OCI-LY3 (cell line): ENCODE measurements around the gene KCNH6.

ENCODE experiments used
- H2AFZ ChIP-seq: fragments of 200-600, 300-600 bp; shearing (Covaris generic); 2 replicates; pipeline ENCODE4 v1.6.0; 2014; ENCODE audit warnings: antibody characterized with exemption, low read depth, low read length
- H3K27ac ChIP-seq: fragments of 200-600, 300-600 bp; sonication (generic); 2 replicates; pipeline ENCODE4 v1.5.1; 2014; ENCODE audit warnings: mild to moderate bottlenecking, low read length, moderate library complexity, mixed read lengths
- H3K27me3 ChIP-seq: fragments of 200-600, 300-600 bp; sonication (generic); 2 replicates; pipeline ENCODE4 v1.6.1; 2014; ENCODE audit warnings: low read depth, low read length, mixed read lengths
- H3K36me3 ChIP-seq: fragments of 200-600, 300-600 bp; sonication (generic); replicated peaks from 2 replicates; pipeline ENCODE3; 2014; ENCODE audit warnings: low read depth, low read length, mixed read lengths
- H3K4me1 ChIP-seq: fragments of 300-600, 200-600 bp; sonication (generic); 2 replicates; pipeline ENCODE4 v1.6.1; 2014; ENCODE audit warnings: low read length, mixed read lengths
- H3K4me2 ChIP-seq: fragments of 200-600, 300-600 bp; sonication (generic); 2 replicates; pipeline ENCODE4 v1.6.1; 2014; ENCODE audit warnings: low read length, mixed read lengths
- H3K4me3 ChIP-seq: fragments of 300-600, 200-600 bp; sonication (generic); 2 replicates; pipeline ENCODE4 v1.5.1; 2014; ENCODE audit warnings: antibody characterized with exemption, mild to moderate bottlenecking, low read length, moderate library complexity
- H3K79me2 ChIP-seq: fragments of 300-600, 200-600 bp; shearing (Covaris generic); 2 replicates; pipeline ENCODE4 v1.6.1; 2014; ENCODE audit warnings: mild to moderate bottlenecking, low read length, mixed read lengths
- H3K9ac ChIP-seq: fragments of 300-600, 200-600 bp; shearing (Covaris generic); 2 replicates; pipeline ENCODE4 v1.6.0; 2014; ENCODE audit warnings: mild to moderate bottlenecking, low read length, moderate library complexity
- H3K9me3 ChIP-seq: fragments of 200-600, 300-600 bp; shearing (Covaris generic); 2 replicates; pipeline ENCODE4 v1.6.1; 2014; ENCODE audit warnings: low read length, mixed read lengths; ENCODE audit not compliant: insufficient read depth
- H4K20me1 ChIP-seq: fragments of 200-600, 300-600 bp; sonication (generic); 2 replicates; pipeline ENCODE4 v1.6.1; 2016; ENCODE audit warnings: low read length, mixed read lengths; ENCODE audit not compliant: insufficient read depth
- CTCF ChIP-seq: fragments of 200-600, 300-600 bp; sonication (generic); IDR thresholded peaks from 2 replicates; pipeline ENCODE4 v1.5.1; 2014; ENCODE audit warnings: antibody characterized with exemption, low read length, low read depth
- EZH2phosphoT487 ChIP-seq: fragments of 200-600 bp; shearing (Covaris generic); IDR thresholded peaks from 2 replicates; pipeline ENCODE4 v1.6.1; 2018; ENCODE audit warnings: antibody characterized with exemption, mixed run types, low read depth

The KCNH6 gene

GRCh38 chr17:63497708-63498483 is 25.3 kb upstream of the KCNH6 start:
- Histone ChIP-seq H3K79me2 (no peaks in the 10 kb centered on the region), H3K4me3 (no peak overlapping the region), H3K36me3 (no peaks in the 10 kb centered on the region), H3K9ac (no peak overlapping the region), H3K27ac (no peak overlapping the region), H3K9me3 (no peaks in the 10 kb centered on the region), H2AFZ (no peak overlapping the region; the same call in 1 of the 2 replicates), H3K27me3 (peaks cover 9% of the 10 kb centered on the region), H3K4me1 (peaks cover 4% of the 10 kb centered on the region), H3K4me2 (no peak overlapping the region), H4K20me1 (no peaks in the 10 kb centered on the region)
- TF ChIP-seq EZH2phosphoT487 (no peak), CTCF (peak; percentile 38)

- no peaks in the 10 kb centered on the region for H3K36me3 ChIP-seq
- H3K79me2 ChIP-seq, result no peaks in the 10 kb centered on the region
- no peak for TF ChIP-seq CTCF
- TF ChIP-seq EZH2phosphoT487, result no peak
- H3K4me2 ChIP-seq, result no peak overlapping the region
- H3K9me3 ChIP-seq, result no peaks in the 10 kb centered on the region
- H3K27ac ChIP-seq, result no peak overlapping the region
- no peak overlapping the region for H3K9ac ChIP-seq
- peaks cover 10% of the 10 kb centered on the region for H3K4me1 ChIP-seq
- no peak overlapping the region for H2AFZ ChIP-seq
- no peak overlapping the region for H3K4me3 ChIP-seq
- H3K27me3 ChIP-seq, result peaks cover 13% of the 10 kb centered on the region
- H4K20me1 ChIP-seq, result no peaks in the 10 kb centered on the region
Measured at GRCh38 chr17:63498626-63499195, 24.4 kb upstream of the KCNH6 start.

- Histone ChIP-seq H2AFZ (no peak overlapping the region), H3K9me3 (no peaks in the 10 kb centered on the region), H4K20me1 (no peaks in the 10 kb centered on the region), H3K27ac (no peak overlapping the region), H3K4me3 (no peak overlapping the region), H3K4me2 (no peak overlapping the region), H3K27me3 (peaks cover 13% of the 10 kb centered on the region), H3K36me3 (no peaks in the 10 kb centered on the region), H3K4me1 (peaks cover 10% of the 10 kb centered on the region), H3K9ac (no peak overlapping the region), H3K79me2 (no peaks in the 10 kb centered on the region)
- TF ChIP-seq CTCF (no peak), EZH2phosphoT487 (no peak)
Measured at GRCh38 chr17:63500543-63501390, 22.4 kb upstream of the KCNH6 start.

- H3K27ac ChIP-seq, result no peak overlapping the region
- peaks cover 10% of the 10 kb centered on the region for H3K4me1 ChIP-seq
- no peak overlapping the region for H2AFZ ChIP-seq
- H3K27me3 ChIP-seq, result peaks cover 13% of the 10 kb centered on the region
- 0 out of 2 replicates have a peak overlapping the region, but pooled peaks have one; percentile 2 for H3K4me3 ChIP-seq
- H3K9ac ChIP-seq, result no peak overlapping the region
- TF ChIP-seq CTCF, result no peak
- no peak for TF ChIP-seq EZH2phosphoT487
- no peaks in the 10 kb centered on the region for H3K9me3 ChIP-seq
- no peaks in the 10 kb centered on the region for H4K20me1 ChIP-seq
- H3K4me2 ChIP-seq, result peak overlapping the region; percentile 47
- no peaks in the 10 kb centered on the region for H3K36me3 ChIP-seq
- H3K79me2 ChIP-seq, result no peaks in the 10 kb centered on the region
Measured at GRCh38 chr17:63503341-63503705, 19.8 kb upstream of the KCNH6 start.
